HCT116 (cell line): ENCODE results near the gene SPSB2.

Experiments
- EZH2 ChIP-seq: fragments of 200-600 bp; sonication (generic); IDR thresholded peaks from 2 replicates; pipeline ENCODE4 v1.6.1; 2017; ENCODE audit warnings: antibody characterized with exemption, mixed run types
- POLR2A ChIP-seq: IDR thresholded peaks from 2 replicates; pipeline ENCODE4 v1.7.0; 2011; ENCODE audit warnings: borderline replicate concordance; ENCODE audit not compliant: insufficient read depth, insufficient read length; ENCODE audit errors: extremely low read depth
- SIN3A ChIP-seq: IDR thresholded peaks from 2 replicates; pipeline ENCODE4 v1.6.1; 2012; ENCODE audit warnings: low read depth
- TF ChIP-seq, protein P1 (sequence below): IDR thresholded peaks from 2 replicates; pipeline ENCODE4 v1.6.1; 2011; ENCODE audit warnings: mild to moderate bottlenecking, low read length, moderate library complexity; ENCODE audit not compliant: insufficient replicate concordance; ENCODE audit errors: extremely low read depth
- TF ChIP-seq, protein P2 (sequence below), 3 experiments: fragments of 200-600 bp in 1 of 3; sonication (generic) in 1 of 3; IDR thresholded peaks in 2 of 3; conservative IDR thresholded peaks in 1 of 3; 2 replicates each; pipeline ENCODE4 v1.5.1; 2012 to 2017; ENCODE audit warnings: low read depth in 2 of 3, low read length in 2 of 3, antibody characterized with exemption in 1 of 3, borderline replicate concordance in 1 of 3, control low read depth in 1 of 3, mild to moderate bottlenecking in 1 of 3, mixed read lengths in 1 of 3, mixed run types in 1 of 3, moderate library complexity in 1 of 3; ENCODE audit not compliant: insufficient read depth in 1 of 3
- TF ChIP-seq, protein P3 (sequence below): IDR thresholded peaks from 2 replicates; pipeline ENCODE4 v1.6.1; 2012

DNA sequence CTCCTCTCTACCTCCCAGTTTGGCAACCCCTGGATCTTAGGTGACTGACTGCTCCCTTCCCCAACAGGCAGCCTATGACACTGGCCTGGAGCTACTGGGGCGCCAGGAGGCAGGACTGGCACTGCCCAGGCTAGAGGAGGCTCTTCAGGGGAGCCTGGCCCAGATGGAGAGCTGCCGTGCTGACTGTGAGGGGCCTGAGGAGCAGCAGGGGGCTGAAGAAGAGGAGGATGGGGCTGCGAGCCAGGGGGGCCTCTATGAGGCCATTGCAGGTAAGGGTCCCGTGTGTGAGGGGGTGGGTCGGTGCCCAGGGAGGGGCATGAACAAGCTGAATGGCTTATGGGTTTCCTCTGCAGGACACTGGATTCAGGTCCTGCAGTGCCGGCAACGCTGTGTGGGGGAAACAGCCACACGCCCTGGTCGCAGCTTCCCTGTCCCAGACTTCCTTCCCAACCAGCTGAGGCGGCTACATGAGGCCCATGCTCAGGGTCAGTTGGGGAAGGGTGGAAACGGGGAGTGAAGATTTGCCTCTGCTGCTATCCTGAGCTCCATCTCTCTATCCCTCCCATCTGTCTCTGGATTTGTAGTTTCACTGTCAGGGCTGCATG is 42.7 kb downstream of the SPSB2 start:
- TF ChIP-seq, protein P1, sequence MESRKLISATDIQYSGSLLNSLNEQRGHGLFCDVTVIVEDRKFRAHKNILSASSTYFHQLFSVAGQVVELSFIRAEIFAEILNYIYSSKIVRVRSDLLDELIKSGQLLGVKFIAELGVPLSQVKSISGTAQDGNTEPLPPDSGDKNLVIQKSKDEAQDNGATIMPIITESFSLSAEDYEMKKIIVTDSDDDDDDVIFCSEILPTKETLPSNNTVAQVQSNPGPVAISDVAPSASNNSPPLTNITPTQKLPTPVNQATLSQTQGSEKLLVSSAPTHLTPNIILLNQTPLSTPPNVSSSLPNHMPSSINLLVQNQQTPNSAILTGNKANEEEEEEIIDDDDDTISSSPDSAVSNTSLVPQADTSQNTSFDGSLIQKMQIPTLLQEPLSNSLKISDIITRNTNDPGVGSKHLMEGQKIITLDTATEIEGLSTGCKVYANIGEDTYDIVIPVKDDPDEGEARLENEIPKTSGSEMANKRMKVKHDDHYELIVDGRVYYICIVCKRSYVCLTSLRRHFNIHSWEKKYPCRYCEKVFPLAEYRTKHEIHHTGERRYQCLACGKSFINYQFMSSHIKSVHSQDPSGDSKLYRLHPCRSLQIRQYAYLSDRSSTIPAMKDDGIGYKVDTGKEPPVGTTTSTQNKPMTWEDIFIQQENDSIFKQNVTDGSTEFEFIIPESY: no peak
- TF ChIP-seq, protein P2, sequence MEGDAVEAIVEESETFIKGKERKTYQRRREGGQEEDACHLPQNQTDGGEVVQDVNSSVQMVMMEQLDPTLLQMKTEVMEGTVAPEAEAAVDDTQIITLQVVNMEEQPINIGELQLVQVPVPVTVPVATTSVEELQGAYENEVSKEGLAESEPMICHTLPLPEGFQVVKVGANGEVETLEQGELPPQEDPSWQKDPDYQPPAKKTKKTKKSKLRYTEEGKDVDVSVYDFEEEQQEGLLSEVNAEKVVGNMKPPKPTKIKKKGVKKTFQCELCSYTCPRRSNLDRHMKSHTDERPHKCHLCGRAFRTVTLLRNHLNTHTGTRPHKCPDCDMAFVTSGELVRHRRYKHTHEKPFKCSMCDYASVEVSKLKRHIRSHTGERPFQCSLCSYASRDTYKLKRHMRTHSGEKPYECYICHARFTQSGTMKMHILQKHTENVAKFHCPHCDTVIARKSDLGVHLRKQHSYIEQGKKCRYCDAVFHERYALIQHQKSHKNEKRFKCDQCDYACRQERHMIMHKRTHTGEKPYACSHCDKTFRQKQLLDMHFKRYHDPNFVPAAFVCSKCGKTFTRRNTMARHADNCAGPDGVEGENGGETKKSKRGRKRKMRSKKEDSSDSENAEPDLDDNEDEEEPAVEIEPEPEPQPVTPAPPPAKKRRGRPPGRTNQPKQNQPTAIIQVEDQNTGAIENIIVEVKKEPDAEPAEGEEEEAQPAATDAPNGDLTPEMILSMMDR (IDR thresholded peaks at IDR 0.05 in 2 of 3, conservative IDR thresholded peaks at IDR 0.05 in 1 of 3; ENCODE audit: borderline replicate concordance in 1 of 3, insufficient read depth in 1 of 3, low read depth in 2 of 3, low read length in 2 of 3): no peak
- TF ChIP-seq EZH2 (no peak), SIN3A (no peak), POLR2A (no peak)
- TF ChIP-seq, protein P3, sequence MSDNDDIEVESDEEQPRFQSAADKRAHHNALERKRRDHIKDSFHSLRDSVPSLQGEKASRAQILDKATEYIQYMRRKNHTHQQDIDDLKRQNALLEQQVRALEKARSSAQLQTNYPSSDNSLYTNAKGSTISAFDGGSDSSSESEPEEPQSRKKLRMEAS: no peak
